ENCODE measurements around the gene PAEP.

The PAEP gene

GRCh38 chr9:135551031-135551430, 10.5 kb upstream of the PAEP start:
- DNase-seq, result peak in 2 of 4 experiments; percentile 7 to 17

- no peak for DNase-seq
Measured at GRCh38 chr9:135551456-135551855, 10.1 kb upstream of the PAEP start.

- DNase-seq, result no peak
Measured at GRCh38 chr9:135552021-135552697, 9.4 kb upstream of the PAEP start.

- DNase-seq, result no peak
Measured at GRCh38 chr9:135552698-135553171, 8.8 kb upstream of the PAEP start.

- no peak for DNase-seq
Measured at GRCh38 chr9:135554718-135555117, 6.8 kb upstream of the PAEP start.

- DNase-seq, result peak; percentile 3 to 28 (median 22)
Measured at GRCh38 chr9:135555203-135555602, 6.4 kb upstream of the PAEP start.

GRCh38 chr9:135555910-135556309, 5.6 kb upstream of the PAEP start:
- DNase-seq, result no peak

- DNase-seq, result no peak
Measured at GRCh38 chr9:135559606-135560005, 1.9 kb upstream of the PAEP start.

GRCh38 chr9:135562235-135562745, 734 bp downstream of the PAEP start:
- DNase-seq, result no peak

GRCh38 chr9:135563039-135563476, 1.5 kb downstream of the PAEP start:
- DNase-seq, result no peak

GRCh38 chr9:135563858-135564257, 2.3 kb downstream of the PAEP start:
- DNase-seq, result no peak

- no peak for DNase-seq
Measured at GRCh38 chr9:135565141-135565628, 3.6 kb downstream of the PAEP start.

GRCh38 chr9:135565636-135566035, 4.1 kb downstream of the PAEP start:
- DNase-seq, result no peak

- DNase-seq, result no peak
Measured at GRCh38 chr9:135566552-135566951, 5.0 kb downstream of the PAEP start.

- no peak for DNase-seq
Measured at GRCh38 chr9:135567311-135567710, 5.8 kb downstream of the PAEP start.

- DNase-seq, result no peak
Measured at GRCh38 chr9:135568026-135568425, 6.5 kb downstream of the PAEP start.

GRCh38 chr9:135570456-135570855, 8.9 kb downstream of the PAEP start:
- DNase-seq, result no peak

GRCh38 chr9:135572233-135572632, 10.7 kb downstream of the PAEP start:
- no peak for DNase-seq

- DNase-seq, result no peak
Measured at GRCh38 chr9:135573124-135573523, 11.6 kb downstream of the PAEP start.

- DNase-seq, result no peak
Measured at GRCh38 chr9:135574331-135574730, 12.8 kb downstream of the PAEP start.

GRCh38 chr9:135574943-135575342, 13.4 kb downstream of the PAEP start:
- DNase-seq, result no peak

GRCh38 chr9:135575995-135576631, 14.6 kb downstream of the PAEP start:
- no peak for DNase-seq

GRCh38 chr9:135577256-135577655, 15.7 kb downstream of the PAEP start:
- DNase-seq, result no peak

GRCh38 chr9:135579356-135579755, 17.8 kb downstream of the PAEP start:
- no peak for DNase-seq

Data from suppressor macrophage (primary cell).